Activated T-helper 1 cell treated with Interleukin-2 at 50 U/mL for 16 hours (primary cell): ENCODE results near the gene ACADVL.
"Not testable (repeated sequence)": the region's sequence is repeated elsewhere in the genome, so short reads cannot be mapped to it uniquely, and the experiment has no call there.

Experiments
- DNase-seq: peaks from one replicate; pipeline ENCODE4 v3.0.0-alpha.2; 2020; ENCODE audit warnings: low read depth

The ACADVL gene

GRCh38 chr17:7235693-7236665, 16.2 kb downstream of the ACADVL start:
- no peak for DNase-seq

DNA sequence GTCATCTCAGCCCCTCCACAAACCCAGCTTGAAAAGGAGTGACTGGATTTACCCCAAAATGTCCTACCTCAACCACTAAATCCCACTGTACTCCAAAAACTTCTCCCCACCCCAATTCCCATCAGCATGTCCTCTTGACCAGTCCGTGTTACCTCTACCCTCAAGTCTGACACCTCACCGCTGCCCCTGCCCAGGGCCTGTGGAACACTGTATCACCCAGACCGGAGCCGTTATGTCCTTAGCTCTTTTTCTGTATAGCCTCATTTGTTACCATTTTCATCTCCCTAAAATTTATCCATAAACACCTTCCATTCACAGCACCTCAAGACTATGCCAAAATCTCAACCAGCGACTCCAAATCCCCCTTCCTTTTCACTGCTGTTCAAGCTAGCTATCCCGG, 17.1 kb downstream of the ACADVL start:
- no peak for DNase-seq

- no peak for DNase-seq
Observed at GRCh38 chr17:7237266-7237760, 17.6 kb downstream of the ACADVL start.

GRCh38 chr17:7237761-7238419, 18.2 kb downstream of the ACADVL start:
- peak; percentile 69 for DNase-seq

GRCh38 chr17:7238420-7239090, 18.8 kb downstream of the ACADVL start:
- DNase-seq: no peak

- DNase-seq: peak; percentile 98
Observed at GRCh38 chr17:7239091-7240027, 19.6 kb downstream of the ACADVL start, which contains the start of gene PHF23. Gene PHF23, minus strand, starts transcription at chr17:7239457. Its CDS starts 178 bp downstream, at chr17:7239279.

DNA sequence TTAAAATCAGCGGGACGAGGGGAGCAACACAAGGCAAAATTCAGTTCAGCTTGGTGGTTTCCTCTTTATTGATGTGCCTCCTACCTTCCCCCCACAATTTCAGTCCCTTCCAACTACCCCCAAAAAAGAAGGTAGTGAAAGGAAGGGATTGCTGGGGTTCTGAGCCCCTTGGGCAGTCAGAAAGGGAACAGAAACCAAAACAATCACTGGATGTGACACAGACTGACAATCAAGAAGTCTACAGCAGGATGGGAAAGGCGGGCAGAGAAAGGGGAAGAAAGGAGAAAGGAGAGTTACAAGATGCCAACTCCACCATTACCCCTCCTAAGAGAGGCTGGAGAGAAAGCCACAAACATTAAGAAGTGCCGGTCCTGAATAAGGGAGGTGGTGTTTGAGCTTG, 20.6 kb downstream of the ACADVL start:
- DNase-seq: no peak

GRCh38 chr17:7241090-7241733, 21.5 kb downstream of the ACADVL start:
- DNase-seq: no peak

- DNase-seq: peak; percentile 86
Observed at GRCh38 chr17:7241783-7242716, 22.3 kb downstream of the ACADVL start, which contains the start of gene GABARAP. Gene GABARAP, minus strand, starts transcription at chr17:7242449. Its CDS starts 119 bp downstream, at chr17:7242330.

GRCh38 chr17:7242717-7243452, 23.1 kb downstream of the ACADVL start:
- peak; percentile 86 for DNase-seq

DNA sequence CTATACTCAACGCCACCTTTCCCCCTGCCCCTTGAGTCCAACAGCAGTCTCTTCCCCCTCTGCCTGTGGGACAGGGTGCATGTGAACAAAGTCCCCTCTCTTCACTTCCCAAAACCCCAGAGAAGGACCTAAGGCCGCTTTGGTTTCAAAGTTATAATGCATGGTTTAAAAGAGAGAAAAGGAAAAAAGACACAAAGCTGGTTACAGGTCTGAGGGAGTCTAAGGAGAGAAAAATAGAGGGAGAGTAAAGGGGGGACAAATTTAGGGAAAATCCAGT, 23.7 kb downstream of the ACADVL start:
- no peak for DNase-seq

DNA sequence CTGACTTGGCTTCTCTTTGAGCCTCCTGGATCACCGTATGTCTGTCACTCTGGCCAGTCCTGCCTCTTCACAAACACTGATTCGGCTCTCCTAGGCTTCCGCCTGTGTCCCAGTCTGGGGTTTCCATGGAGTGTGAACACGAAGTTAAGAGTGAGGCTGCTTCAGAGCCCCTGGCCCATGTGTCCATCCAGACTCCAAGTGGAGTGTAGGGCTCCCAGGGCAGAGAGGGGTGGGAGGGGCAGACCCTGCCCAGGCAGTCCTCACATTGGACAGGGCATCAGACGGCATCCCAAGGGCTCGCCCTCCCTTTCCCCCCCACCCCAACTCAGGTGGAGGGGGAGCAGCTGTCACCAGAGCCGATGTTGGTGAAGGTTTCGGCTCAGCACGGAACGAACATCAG, 24.1 kb downstream of the ACADVL start:
- not testable (repeated sequence) for DNase-seq

DNA sequence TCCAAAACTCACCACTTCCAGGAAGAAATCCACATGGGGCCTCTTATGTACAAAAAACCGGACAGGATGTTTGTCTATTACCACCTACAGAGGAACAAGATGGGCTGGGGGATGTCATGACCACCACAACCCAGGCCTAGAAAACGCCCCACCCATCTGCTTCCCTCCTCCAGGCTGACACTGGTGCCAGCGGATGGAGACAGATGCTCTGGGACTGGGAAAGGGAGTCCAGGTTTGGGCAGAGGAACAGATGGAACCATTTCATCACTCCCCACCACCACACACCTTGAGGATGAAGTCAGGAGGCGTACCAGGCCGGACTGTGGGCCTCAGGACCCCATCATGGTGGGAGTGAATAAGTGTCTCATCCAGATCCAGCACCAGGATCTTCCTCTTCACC, 27.0 kb downstream of the ACADVL start:
- no peak for DNase-seq

- DNase-seq: no peak
Observed at GRCh38 chr17:7248796-7249195, 29.1 kb downstream of the ACADVL start.

DNA sequence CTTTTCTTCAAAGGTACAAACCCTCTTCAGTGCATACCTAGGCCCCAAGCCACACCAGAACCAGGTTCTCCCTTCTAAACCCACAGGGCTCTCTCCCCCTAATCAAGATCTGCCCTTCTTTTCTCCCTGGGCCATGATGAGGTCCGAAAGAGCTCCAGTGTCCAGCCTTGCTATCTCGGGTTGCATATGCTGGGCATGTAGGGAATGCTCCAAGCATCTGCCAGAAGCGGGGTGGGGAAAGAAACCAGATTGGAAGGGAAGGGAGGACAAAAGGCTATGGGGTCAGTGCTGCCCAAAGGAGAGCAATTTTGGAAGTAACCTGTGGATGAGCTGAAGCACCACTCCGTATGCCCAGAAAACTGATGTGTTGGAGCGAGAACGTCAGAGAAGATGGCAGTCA, 29.5 kb downstream of the ACADVL start:
- no peak for DNase-seq

DNA sequence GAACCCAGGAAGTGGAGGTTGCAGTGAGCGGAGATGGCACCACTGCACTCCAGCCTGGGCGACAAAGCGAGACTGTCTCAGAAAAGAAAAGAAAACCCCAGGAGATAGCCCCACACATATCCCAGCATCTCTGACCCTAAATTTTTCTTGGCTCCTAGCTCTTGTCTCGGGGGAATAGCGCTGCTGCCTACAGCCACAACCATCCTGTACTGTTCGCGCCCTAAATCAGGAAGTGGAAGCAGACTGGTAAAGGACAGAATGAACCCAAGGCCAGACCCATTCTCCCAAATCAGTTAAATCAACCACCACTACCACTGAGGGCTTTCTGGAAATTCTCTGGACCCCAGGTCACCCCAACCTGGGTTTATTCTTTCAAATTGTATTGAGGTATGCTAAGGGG, 30.1 kb downstream of the ACADVL start:
- no peak for DNase-seq

DNA sequence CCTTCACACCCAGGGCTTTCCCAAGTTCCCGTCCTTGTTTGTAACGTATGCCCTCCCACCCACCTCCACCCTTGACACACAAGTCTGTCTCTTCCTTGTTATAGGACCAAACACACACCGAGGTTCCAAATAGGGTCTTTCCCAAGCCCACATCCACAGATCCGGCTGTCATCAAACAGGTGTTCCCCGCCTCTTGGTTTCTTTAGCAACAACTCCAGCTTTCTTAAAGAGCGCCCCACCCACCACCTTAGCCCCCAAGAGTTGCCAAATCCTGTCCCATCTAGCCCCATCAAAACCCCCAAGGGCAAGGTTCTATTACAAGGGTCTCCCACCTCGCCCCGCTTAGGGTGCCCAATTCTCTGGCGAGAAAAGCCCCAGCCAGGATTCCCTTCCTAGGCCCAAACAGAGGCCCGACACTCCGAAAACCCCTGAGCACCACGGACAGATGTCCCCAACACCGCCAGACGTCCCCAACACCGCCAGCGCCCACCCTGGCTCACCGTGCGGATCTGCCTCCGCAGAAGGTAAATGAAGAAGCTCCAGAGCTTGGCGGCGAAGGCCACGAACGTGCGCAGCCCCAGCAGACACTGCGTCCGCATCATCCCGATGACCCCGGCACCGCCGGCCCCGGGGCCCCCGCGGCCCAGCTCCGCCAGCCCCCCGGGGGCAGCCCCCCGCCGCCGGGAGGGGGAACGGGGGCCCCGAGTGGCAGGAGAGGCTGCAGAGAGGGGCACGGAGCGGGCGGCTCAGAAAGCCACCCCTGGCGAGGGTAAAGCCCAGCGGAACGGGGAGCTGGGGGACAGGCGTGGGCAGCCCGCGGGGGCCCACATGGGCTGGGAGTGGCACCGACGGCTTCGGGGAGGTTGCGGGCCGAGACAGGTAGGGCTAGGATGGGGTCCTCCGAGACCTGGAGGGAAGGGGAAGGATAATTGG, 31.2 kb downstream of the ACADVL start:
- DNase-seq: no peak

- peak; percentile 98 for DNase-seq
Observed at GRCh38 chr17:7251661-7252175, 32.0 kb downstream of the ACADVL start, which contains the start of gene CTDNEP1. Gene CTDNEP1, minus strand, starts transcription at chr17:7251734. Its CDS starts 438 bp downstream, at chr17:7251296.
